Measurements from ENCODE around the gene DOCK9.

GRCh38 chr13:98879957-98880356 lies 97.9 kb downstream of the DOCK9 start:
- TF ChIP-seq EZH2 (IDR thresholded peaks at IDR 0.05; ENCODE audit: borderline replicate concordance): no peak
- TF ChIP-seq, protein P1, sequence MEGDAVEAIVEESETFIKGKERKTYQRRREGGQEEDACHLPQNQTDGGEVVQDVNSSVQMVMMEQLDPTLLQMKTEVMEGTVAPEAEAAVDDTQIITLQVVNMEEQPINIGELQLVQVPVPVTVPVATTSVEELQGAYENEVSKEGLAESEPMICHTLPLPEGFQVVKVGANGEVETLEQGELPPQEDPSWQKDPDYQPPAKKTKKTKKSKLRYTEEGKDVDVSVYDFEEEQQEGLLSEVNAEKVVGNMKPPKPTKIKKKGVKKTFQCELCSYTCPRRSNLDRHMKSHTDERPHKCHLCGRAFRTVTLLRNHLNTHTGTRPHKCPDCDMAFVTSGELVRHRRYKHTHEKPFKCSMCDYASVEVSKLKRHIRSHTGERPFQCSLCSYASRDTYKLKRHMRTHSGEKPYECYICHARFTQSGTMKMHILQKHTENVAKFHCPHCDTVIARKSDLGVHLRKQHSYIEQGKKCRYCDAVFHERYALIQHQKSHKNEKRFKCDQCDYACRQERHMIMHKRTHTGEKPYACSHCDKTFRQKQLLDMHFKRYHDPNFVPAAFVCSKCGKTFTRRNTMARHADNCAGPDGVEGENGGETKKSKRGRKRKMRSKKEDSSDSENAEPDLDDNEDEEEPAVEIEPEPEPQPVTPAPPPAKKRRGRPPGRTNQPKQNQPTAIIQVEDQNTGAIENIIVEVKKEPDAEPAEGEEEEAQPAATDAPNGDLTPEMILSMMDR (IDR thresholded peaks at IDR 0.05; ENCODE audit: poor library complexity): no peak
- no peak for TF ChIP-seq EZH2phosphoT487 (IDR thresholded peaks at IDR 0.05; ENCODE audit: low read depth, severe bottlenecking, unreplicated experiment)

All from hepatocyte (in vitro differentiated cells).